ENCODE data around the gene DIO2.

DIO2 gene

GRCh38 chr14:80211153-80212022 lies at the start of gene DIO2:
Gene DIO2 (minus strand): TSS chr14:80211504. CDS start chr14:80211472, 32 bp downstream.
- DNase-seq: no peak

GRCh38 chr14:80260645-80261044 lies 49.3 kb upstream of the DIO2 start:
- no peak for DNase-seq

GRCh38 chr14:80239631-80240030 lies 28.3 kb upstream of the DIO2 start:
- DNase-seq: no peak

DNA sequence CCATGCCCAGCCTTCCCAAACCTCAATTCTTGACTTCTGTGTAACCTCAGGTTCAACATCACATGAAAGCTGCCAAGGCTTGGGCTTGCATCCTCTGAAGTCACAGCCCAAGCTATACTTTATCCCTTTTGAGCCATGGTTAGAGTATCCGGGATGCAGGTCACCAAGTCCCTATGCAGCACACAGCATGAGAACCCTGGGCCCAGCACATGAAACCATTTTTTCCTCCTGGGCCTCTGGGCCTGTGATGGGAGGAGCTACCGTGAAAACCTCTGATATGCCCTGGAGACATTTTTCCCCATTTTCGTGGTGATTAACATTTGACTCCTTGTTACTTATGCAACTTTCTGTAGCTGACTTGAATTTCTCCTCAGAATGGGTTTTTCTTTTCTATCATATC lies 25.8 kb upstream of the DIO2 start:
- no peak for DNase-seq

DNA sequence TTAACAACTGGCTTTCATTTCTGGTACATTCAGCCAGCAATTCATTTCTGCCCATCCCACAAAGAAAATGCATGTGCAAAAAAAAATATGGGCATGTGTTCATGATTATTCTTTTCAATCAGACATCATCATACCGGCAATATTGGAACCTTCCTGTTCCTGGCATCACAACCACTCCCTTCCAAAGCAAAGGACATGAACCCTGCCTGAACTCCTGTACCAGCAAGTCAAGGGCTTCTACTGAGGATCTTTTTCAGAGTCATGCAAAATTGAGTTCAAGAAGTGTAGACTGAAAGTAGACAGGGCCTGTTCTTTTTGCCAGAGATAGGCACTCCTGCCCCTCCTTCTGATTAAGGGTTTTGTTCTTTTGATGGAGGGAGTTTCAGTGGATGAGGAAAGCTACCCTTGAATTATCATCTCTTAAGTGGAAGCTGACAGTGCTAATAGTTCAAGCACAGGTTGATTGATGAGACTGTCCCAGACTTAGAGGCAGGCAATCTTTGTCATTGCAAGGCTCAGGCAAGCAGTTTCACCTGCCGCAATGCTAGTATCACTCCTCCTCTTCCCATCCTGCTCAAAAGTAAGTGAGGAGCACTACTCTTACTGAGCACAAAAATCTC lies 22.3 kb upstream of the DIO2 start:
- no peak for DNase-seq

GRCh38 chr14:80231702-80232101 lies 20.4 kb upstream of the DIO2 start:
- DNase-seq: no peak

DNA sequence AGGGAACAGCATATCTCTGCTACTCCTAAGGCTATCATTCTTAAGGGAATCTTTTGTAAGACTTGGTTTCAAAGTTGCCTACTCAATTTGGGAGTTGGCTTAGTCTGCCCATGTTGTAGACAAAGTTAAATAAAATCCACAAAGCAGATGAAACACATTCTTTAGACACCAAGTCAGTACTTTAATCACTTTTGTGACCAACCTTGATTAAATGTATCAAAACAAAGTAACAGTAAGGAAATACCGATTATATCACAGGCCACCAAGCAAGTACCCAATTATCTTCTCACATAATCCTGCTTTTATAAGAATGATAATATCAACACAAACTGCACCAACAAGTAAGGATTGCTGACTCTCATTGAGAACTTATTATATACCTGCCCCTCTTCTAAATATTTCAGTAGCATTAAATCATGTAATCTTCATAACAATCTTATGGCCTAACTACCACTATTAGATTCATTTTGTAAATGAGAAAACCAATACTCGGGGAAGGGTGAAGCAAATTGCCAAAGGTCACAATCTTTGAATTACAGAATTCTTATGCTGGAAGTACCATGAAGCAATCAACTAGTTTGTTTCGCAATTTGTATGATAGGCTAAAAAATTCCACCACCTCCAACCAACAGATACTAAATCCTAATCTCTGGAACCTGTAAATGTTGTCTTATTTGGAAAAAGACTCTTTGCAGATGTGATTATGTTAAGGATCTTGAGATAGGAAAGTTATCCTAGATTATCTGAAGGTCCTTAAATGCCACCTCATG lies 12.6 kb upstream of the DIO2 start:
- no peak for DNase-seq

GRCh38 chr14:80216818-80217217 lies 5.5 kb upstream of the DIO2 start:
- no peak for DNase-seq

GRCh38 chr14:80215756-80216581 lies 4.7 kb upstream of the DIO2 start:
- DNase-seq: no peak

DNA sequence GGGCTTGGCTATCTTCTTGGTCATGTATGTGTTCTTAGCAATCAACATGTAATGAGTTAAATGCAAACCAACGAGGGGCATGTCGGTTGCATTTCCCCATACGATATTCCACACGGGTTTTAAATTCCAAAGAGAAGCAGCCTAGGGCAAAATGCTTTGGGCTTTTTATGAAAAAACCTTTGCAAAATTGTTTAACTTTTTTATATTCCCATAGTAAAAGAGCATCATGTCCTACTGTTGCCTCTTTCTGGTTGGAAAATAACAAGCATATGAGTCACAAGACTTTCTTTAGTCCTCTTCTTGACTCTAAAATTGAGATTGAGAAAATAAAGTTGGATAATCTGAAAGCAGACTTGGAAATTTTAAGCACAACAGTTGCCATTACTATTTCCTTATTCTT lies 3.8 kb upstream of the DIO2 start:
- DNase-seq: no peak

GRCh38 chr14:80213602-80214001 lies 2.3 kb upstream of the DIO2 start:
- DNase-seq: peak in 1 of 2 donors; percentile 44

GRCh38 chr14:80212023-80212397 lies 706 bp upstream of the DIO2 start:
- peak; percentile 17 to 27 for DNase-seq

- no peak for DNase-seq
Observed at GRCh38 chr14:80208461-80208860, 2.8 kb downstream of the DIO2 start.

- DNase-seq: no peak
Observed at GRCh38 chr14:80206351-80207080, 4.8 kb downstream of the DIO2 start.

DNA sequence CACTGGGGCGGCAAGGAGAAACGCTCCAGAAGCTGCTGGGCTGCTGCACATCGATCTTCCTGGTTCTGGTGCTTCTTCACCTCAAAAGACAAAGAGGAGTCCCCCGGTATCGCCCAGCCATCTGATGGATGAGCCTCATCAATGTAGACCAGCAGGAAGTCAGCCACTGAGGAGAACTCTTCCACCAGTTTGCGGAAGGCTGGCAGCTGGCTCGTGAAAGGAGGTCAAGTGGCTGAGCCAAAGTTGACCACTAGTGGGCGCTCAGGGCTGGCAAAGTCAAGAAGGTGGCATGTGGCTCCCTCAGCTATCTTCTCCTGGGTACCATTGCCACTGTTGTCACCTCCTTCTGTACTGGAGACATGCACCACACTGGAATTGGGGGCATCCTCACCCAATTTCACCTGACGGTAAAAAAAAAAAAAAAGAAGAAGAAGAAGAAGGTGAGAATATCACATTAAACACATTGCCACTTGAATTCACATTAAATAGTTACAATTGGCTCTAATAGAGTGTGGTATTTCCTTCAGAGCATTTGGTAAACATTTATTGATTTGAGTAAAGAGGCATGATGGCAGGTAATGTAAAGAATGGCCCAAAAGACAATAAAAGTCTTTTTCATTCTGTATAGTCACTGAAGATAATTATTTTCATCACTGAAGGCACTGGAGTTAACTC lies 8.3 kb downstream of the DIO2 start:
- peak in 1 of 2 donors; percentile 35 for DNase-seq

- DNase-seq: no peak
Observed at GRCh38 chr14:80200093-80200492, 11.2 kb downstream of the DIO2 start.

DNA sequence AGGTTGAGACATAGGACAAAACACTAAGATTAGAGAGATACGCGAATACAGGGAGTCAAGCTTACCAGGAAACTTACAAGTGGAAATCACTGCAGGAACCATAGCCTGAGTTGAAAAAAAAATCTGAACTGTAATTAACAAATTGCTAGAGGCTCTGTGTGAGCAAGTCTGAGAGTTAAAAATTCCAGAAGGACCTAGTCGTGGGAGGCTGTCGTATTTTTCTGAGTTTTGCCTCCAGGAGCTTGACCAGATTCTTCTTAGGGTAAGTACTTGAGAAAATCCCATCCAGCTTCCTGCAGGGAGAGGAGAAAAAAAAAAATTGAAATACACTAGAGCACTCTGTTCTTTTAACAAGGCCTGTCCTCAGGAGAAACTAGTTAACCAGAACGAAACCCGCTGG lies 22.7 kb downstream of the DIO2 start:
- no peak for DNase-seq

- no peak for DNase-seq
Observed at GRCh38 chr14:80186301-80186800, 25.0 kb downstream of the DIO2 start.

DNA sequence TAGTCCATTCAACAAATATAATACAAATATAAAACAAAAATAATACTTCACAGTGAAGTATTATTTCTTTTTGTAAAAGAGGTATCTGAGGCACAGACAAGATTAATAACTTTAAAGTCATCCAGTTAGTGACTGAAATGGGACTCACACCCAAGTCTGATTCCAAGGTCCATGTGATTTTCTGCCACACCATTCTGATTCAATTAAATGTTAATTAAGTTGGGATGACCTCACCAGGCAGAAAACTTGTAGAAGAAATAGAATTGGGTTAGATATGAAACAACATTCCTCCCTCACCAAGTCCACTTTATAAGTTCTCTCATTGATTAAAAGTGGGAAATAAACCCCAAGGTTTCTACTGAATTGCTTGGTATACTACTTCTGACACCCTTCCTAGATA lies 34.4 kb downstream of the DIO2 start:
- DNase-seq: no peak

DNA sequence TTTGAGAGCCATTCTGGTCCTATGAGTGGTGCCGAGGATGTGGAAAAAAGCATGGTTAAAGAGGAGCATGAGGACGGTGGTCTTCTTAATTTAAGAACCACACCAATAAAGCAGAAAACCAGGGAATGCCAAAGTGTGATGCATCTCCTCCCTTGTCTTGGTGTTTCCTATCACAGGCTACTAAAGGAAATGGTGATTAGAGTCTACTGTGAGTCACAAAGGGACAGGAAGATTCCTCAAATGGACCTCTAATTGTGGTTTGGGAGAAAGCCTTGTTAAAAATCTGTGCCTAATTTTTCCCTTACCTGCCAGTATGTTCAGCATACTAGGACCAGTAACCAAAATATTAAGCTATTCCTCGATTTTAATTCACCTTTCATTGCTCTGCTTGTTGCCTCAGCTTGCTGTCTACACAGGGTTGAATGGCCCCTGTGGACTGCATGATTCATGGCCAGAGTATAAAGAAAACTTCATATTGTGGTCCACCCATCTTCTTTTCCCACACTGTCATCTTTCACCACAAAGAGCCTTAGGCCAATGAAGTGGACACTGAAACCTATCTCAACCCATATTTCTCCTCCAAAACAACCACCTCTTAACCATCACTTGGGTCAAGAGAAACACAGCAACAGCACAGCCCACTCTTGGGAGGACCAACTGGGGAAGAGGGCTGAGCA lies 38.8 kb downstream of the DIO2 start:
- no peak for DNase-seq

Data from inflammatory macrophage treated with lipopolysaccharide for 1 hour (primary cell).